Uterus (tissue), 2 donors: ENCODE data around the gene PRPS1.

ENCODE experiments used
- POLR2A ChIP-seq, 2 donors: fragments of 450-650 bp; IDR thresholded peaks; one replicate each; pipeline ENCODE4 v1.6.1; 2016; ENCODE audit warnings: antibody characterized with exemption in 2 of 2, mild to moderate bottlenecking in 1 of 2, moderate library complexity in 1 of 2
- TF ChIP-seq, protein P1 (sequence below), 4 experiments: fragments of 200-600 bp in 2 of 4; fragments of 450-650 bp in 2 of 4; sonication (generic) in 2 of 4; IDR thresholded peaks; one replicate each; pipeline ENCODE4 v1.5.1; 2016 to 2019; ENCODE audit warnings: antibody characterized with exemption in 4 of 4, mild to moderate bottlenecking in 2 of 4, moderate library complexity in 1 of 4

DNA sequence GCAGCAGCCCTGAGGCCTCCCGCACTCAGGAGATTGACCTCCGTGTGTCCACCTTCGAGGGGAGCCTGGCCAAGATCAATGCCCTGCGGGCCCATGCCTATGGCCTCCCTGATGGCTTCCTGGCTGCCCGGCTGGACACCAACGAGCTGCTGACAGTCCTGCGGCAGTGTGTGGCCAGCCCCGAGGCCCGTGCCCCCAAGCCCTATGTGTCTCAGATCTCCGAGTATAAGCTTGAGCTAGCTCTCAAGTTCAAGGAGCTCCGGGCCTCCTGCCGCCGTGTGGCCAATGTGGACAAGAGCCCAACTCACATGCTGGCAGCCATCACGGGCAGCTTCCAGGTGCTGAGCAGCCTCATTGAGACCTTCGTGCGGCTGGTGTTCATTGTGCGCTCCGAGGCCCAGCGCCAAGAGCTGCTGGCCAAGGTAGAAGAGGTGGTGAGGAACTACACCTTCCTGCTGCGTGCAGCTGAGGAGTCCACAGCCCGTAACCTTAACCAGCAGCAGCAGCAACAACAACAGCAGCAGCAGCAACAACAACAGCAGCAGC, 25.5 kb upstream of the PRPS1 start:
- TF ChIP-seq POLR2A (IDR thresholded peaks at IDR 0.05), result no peak
- TF ChIP-seq, protein P1, sequence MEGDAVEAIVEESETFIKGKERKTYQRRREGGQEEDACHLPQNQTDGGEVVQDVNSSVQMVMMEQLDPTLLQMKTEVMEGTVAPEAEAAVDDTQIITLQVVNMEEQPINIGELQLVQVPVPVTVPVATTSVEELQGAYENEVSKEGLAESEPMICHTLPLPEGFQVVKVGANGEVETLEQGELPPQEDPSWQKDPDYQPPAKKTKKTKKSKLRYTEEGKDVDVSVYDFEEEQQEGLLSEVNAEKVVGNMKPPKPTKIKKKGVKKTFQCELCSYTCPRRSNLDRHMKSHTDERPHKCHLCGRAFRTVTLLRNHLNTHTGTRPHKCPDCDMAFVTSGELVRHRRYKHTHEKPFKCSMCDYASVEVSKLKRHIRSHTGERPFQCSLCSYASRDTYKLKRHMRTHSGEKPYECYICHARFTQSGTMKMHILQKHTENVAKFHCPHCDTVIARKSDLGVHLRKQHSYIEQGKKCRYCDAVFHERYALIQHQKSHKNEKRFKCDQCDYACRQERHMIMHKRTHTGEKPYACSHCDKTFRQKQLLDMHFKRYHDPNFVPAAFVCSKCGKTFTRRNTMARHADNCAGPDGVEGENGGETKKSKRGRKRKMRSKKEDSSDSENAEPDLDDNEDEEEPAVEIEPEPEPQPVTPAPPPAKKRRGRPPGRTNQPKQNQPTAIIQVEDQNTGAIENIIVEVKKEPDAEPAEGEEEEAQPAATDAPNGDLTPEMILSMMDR (IDR thresholded peaks at IDR 0.05), result no peak
